Activated T-cell treated with anti-CD3 and anti-CD28 coated beads for 48 hours (primary cell): Measurements from ENCODE around the gene RPL13A.

Experiments
- DNase-seq: peaks from one replicate; pipeline ENCODE4 v3.0.0-alpha.2; 2020; ENCODE audit warnings: low read depth

The RPL13A gene

GRCh38 chr19:49506575-49507105 lies 19.2 kb downstream of the RPL13A start:
- peak; percentile 68 for DNase-seq

- no peak for DNase-seq
Observed at GRCh38 chr19:49507803-49508494, 20.5 kb downstream of the RPL13A start.

DNA sequence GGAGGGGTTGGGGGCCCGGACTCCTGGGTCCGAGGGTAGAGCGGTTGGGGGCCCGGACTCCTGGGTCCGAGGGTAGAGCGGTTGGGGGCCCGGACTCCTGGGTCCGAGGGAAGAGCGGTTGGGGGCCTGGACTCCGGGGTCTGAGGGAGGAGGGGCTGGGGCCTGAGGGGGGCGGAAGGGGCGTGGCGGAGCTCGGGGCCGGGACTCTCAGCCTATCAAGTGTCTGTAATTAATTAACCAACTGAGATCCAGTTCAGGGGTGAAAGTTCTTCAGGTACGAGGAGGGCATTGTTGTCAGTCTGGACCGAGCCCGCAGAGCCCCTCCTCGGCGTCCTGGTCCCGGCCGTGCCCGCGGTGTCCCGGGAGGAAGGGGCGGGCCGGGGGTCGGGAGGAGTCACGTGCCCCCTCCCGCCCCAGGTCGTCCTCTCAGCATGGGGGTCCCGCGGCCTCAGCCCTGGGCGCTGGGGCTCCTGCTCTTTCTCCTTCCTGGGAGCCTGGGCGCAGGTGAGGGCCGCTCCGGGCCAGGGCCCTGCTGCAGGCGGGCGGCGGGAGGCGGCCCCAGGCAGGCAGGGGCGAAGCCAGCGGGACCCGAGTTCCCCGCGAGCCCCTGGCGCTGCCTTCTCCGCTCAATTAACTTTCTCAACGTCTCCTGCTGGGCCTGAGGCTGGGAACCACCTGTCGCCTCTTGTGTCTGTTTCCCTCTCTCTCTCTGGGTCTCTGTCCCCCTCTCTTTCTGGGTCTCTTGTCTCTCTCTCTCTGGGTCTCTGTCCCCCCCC lies 25.8 kb downstream of the RPL13A start:
- peak; percentile 22 for DNase-seq

DNA sequence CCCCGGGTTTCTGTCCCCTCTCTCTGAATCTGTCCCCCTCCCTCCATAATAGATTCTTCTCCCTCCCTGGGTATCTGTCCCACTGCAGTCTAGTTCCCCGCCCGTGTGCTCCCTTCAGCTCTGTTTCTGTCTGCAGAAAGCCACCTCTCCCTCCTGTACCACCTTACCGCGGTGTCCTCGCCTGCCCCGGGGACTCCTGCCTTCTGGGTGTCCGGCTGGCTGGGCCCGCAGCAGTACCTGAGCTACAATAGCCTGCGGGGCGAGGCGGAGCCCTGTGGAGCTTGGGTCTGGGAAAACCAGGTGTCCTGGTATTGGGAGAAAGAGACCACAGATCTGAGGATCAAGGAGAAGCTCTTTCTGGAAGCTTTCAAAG lies 26.3 kb downstream of the RPL13A start:
- DNase-seq: no peak

GRCh38 chr19:49514151-49514550 lies 26.7 kb downstream of the RPL13A start:
- DNase-seq: no peak

DNA sequence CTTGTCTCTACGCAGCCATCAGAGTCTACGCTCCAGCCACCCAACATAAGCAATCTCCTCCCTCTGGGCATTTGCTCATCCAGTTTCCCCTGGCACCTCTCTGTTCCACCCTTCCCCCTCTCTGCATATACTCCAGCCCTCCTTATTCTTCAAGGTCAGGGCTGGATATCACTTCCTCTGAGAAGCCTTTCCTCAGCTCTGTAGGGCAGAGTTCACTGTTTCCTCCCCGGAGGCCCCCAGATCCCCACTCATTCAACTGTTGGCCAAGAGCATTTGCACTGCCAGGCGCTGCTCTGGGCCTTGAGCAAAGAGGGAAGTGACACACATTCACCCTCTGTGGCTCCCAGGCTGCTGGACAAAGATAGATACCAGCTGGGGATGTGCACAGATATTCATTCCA lies 28.4 kb downstream of the RPL13A start:
- no peak for DNase-seq

DNA sequence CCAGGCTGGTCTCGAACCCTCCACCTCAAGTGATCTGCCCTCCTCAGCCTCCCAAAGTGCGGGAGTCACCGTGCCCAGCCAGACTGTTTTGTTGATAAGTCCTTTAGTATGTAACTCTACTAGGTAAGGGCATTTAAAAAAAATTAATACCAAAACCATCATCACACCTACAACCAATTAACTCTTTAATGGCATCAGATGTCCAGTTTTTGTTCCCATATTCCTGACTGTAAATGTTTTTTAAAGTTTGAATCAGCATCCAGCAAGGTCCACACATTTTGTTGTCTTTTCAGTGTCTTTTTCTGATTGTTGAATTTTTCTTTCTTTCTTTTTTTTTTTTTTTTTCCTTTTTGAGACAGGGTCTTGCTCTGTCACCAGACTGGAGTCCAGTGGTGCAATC lies 30.6 kb downstream of the RPL13A start:
- no peak for DNase-seq

DNA sequence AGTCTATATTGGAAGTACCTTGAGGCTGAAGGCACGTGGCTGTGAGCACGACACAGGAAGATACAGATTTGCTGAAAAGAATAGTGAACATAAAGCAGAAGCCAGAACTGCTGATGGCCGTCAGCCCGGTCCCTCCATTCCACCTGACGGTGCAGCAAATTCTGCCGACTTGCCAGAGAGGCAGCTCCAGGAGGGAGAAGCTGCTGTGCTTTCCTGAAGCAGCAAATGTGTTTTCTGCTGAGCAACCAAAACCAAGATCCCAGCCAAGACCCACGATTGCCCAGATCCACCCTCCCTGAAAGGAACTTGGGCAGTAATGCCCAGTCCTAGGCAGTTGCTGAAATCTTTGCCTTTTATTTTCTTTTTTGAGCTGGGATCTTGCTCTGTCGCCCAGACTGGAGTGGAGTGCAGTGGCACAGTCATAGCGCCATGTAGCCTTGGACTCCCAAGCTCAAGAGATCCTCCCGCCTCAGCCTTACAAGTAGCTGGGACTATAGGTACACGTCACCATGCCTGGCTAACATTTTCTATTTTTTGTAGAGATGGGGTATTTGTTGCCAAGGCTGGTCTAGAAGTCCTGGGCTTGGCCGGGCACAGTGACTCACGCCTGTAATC lies 33.4 kb downstream of the RPL13A start:
- DNase-seq: no peak

DNA sequence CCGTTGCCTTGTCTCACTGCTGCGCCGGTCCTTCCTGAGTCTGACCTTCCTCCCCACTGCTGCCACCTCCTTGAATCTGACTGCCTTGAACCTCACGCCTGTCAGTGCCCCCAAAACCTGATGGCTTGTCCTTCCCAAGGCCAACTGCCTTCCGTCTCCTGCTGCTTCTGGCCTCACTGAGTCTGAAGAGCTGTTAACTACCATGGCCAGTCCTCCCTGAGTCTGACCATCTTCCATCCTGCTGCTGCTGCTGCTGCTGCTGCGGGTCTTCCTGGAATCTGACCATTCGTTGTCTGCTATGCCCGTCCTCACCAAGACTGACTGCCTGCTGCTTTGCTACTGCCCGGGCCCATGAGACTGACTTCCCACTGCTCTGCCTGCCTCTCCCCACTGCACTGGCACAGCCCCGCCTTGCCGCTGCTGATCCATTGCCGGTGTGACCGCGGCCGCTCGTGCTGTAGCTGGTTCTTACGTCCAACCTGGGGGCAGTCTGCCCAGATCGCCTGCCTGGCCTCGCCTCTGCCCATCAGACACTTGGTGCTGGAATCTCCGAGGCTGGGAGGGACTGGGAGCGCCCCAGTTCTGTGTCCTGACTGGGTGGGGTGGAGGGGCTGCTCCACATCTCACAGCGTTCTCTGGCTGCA lies 37.5 kb downstream of the RPL13A start:
- DNase-seq: no peak

GRCh38 chr19:49528211-49528771 lies 40.9 kb downstream of the RPL13A start:
- DNase-seq: no peak

GRCh38 chr19:49530708-49531107 lies 43.3 kb downstream of the RPL13A start:
- no peak for DNase-seq

GRCh38 chr19:49533551-49534488 lies 46.4 kb downstream of the RPL13A start:
- peak; percentile 78 for DNase-seq

DNA sequence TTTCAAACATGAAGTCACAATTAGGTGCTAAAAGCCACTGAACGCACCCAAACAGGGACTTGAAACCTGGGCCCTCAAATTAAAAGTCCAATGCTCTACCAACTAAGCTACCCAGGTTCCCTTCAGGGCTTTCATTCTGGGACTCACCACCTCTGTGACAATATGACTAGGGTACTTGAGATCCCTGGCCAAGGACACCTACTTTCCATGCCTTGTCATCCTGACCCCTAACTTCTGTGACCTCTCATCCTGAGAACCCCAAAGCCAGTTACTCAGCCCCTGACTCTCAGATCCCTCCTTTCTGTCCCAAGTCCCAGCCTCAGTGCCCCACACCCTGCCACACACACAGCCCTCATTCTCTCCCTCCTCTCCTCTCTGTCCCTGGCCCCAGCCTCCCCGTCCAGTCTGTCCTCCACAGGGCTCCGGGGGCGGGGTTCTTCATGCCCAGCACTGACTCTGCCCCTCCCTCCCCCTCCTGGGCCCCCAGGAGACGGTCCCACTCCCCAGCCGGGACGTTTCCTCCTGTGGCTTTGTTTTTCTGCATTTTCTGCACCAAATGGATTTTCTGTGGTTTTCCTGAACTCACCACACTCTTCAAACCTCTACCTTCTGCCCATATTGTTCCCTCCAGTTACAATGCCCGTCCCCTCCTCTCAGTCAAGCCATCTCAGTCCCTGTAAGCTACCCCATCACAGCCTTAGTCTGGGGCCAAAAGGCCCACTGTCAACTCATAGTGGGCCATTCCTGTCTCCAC lies 47.4 kb downstream of the RPL13A start:
- no peak for DNase-seq

DNA sequence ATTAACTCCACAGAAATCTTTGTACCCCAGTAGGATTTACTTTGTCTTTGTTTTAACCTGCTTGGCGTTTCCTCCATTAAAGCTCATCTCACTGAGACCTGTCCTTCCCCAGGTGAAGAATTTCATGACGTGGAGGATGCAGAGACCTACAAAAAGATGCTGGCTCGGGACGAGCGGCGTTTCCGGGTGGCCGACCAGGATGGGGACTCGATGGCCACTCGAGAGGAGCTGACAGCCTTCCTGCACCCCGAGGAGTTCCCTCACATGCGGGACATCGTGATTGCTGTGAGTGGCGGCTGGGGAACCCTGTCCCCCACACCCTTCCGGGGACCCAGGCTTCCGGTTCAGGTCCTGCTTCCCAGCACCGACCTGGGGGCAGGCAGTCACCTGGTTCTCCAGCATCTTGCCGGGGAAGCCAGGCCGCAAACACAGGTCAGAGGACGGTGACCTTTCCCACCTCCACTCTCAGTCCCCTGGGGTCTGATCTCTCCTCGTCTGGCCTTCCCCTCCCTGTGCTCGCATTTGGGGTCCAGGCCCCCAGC lies 49.6 kb downstream of the RPL13A start:
- no peak for DNase-seq

GRCh38 chr19:49538643-49539042 lies 51.2 kb downstream of the RPL13A start:
- no peak for DNase-seq

DNA sequence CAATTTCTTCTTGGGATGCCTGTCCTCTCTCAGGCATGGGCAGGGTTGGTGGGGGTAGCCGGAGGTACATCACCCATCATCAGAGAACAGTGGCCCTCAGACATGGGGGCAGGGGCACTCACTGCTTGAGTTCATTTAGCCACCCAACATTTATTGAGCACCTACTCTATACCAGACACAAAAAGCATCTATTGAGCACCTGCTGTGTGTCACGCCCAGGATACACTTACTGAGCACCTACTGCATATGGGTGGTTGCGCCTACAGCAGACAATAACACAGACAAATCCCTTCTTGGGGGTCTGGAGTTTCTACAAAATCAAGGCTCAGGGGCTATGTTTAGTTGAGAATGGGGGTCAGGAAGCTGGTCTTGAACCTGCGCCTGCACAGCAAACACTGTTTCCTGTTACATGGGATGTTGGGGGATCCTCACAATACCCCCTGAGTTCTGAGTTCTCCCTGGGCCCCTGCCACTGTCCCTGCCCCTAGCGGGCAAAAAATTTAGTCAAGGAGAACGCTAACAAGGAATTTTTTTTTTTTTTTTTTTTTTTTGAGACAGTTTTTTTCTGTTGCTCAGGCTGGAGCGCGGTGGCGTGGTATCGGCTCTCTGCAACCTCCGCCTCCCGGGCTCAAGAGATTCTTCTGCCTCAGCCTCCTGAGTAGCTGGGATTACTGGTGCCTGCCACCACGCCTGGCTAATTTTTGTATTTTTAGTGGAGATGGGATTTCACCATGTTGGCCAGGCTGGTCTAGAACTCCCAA lies 52.0 kb downstream of the RPL13A start:
- no peak for DNase-seq
